Adrenal gland (tissue), 5 donors: ENCODE measurements around the gene CFAP57.

ENCODE experiments used
- POLR2A ChIP-seq, 2 donors: fragments of 450-650 bp; IDR thresholded peaks; one replicate each; pipeline ENCODE4 v1.6.1; 2017; ENCODE audit warnings: antibody characterized with exemption in 2 of 2, mild to moderate bottlenecking in 2 of 2, moderate library complexity in 1 of 2
- TF ChIP-seq, protein P1 (sequence below), 6 experiments: fragments of 450-650 bp in 4 of 6; fragments of 200-600 bp in 2 of 6; sonication (generic) in 1 of 6; IDR thresholded peaks; 1 replicate in 5 of 6; 2 replicates in 1 of 6; pipeline versions ENCODE4 v1.5.1 to v1.8.0; 2016 to 2021; ENCODE audit warnings: antibody characterized with exemption in 6 of 6, mild to moderate bottlenecking in 2 of 6, moderate library complexity in 1 of 6
- donor health status: DM: no; HTN: no; CAD: no.

- TF ChIP-seq, protein P1, sequence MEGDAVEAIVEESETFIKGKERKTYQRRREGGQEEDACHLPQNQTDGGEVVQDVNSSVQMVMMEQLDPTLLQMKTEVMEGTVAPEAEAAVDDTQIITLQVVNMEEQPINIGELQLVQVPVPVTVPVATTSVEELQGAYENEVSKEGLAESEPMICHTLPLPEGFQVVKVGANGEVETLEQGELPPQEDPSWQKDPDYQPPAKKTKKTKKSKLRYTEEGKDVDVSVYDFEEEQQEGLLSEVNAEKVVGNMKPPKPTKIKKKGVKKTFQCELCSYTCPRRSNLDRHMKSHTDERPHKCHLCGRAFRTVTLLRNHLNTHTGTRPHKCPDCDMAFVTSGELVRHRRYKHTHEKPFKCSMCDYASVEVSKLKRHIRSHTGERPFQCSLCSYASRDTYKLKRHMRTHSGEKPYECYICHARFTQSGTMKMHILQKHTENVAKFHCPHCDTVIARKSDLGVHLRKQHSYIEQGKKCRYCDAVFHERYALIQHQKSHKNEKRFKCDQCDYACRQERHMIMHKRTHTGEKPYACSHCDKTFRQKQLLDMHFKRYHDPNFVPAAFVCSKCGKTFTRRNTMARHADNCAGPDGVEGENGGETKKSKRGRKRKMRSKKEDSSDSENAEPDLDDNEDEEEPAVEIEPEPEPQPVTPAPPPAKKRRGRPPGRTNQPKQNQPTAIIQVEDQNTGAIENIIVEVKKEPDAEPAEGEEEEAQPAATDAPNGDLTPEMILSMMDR (IDR thresholded peaks at IDR 0.05) = no peak
- TF ChIP-seq POLR2A (IDR thresholded peaks at IDR 0.05) = no peak
Measured at GRCh38 chr1:43137445-43138052, 34.6 kb upstream of the CFAP57 start.
